Measurements from ENCODE around the gene WDR88.
"Not testable (repeated sequence)": the region's sequence is repeated elsewhere in the genome, so short reads cannot be mapped to it uniquely, and the experiment has no call there.

WDR88 gene

GRCh38 chr19:33130433-33130832 lies 1.5 kb upstream of the WDR88 start:
- no peak for DNase-seq (ENCODE audit: low spot score)

- no peak for DNase-seq (ENCODE audit: low spot score)
Measured at GRCh38 chr19:33132425-33132824, 511 bp downstream of the WDR88 start.

GRCh38 chr19:33133438-33134031 lies 1.6 kb downstream of the WDR88 start:
- no peak for DNase-seq (ENCODE audit: low spot score)

GRCh38 chr19:33134571-33135041 lies 2.7 kb downstream of the WDR88 start:
- DNase-seq (ENCODE audit: low spot score), result no peak

GRCh38 chr19:33139165-33139564 lies 7.3 kb downstream of the WDR88 start:
- no peak for DNase-seq (ENCODE audit: low spot score)

GRCh38 chr19:33143897-33144405 lies 12.0 kb downstream of the WDR88 start:
- DNase-seq (ENCODE audit: low spot score), result peak; percentile 66

- DNase-seq (ENCODE audit: low spot score), result no peak
Measured at GRCh38 chr19:33146209-33146608, 14.3 kb downstream of the WDR88 start.

- DNase-seq (ENCODE audit: low spot score), result no peak
Measured at GRCh38 chr19:33147538-33147937, 15.6 kb downstream of the WDR88 start.

GRCh38 chr19:33150852-33151518 lies 19.1 kb downstream of the WDR88 start:
- no peak for DNase-seq (ENCODE audit: low spot score)

- DNase-seq (ENCODE audit: low spot score), result no peak
Measured at GRCh38 chr19:33152176-33152575, 20.3 kb downstream of the WDR88 start.

GRCh38 chr19:33152625-33153024 lies 20.7 kb downstream of the WDR88 start:
- not testable (repeated sequence) for DNase-seq (ENCODE audit: low spot score)

GRCh38 chr19:33154313-33154712 lies 22.4 kb downstream of the WDR88 start:
- DNase-seq (ENCODE audit: low spot score), result not testable (repeated sequence)

- DNase-seq (ENCODE audit: low spot score), result peak; percentile 50
Measured at GRCh38 chr19:33156334-33156733, 24.4 kb downstream of the WDR88 start.

GRCh38 chr19:33157906-33158305 lies 26.0 kb downstream of the WDR88 start:
- DNase-seq (ENCODE audit: low spot score), result no peak

- no peak for DNase-seq (ENCODE audit: low spot score)
Measured at GRCh38 chr19:33158365-33158764, 26.5 kb downstream of the WDR88 start.

GRCh38 chr19:33159149-33159548 lies 27.2 kb downstream of the WDR88 start:
- no peak for DNase-seq (ENCODE audit: low spot score)

- no peak for DNase-seq (ENCODE audit: low spot score)
Measured at GRCh38 chr19:33159893-33160292, 28.0 kb downstream of the WDR88 start.

- DNase-seq (ENCODE audit: low spot score), result no peak
Measured at GRCh38 chr19:33161201-33161600, 29.3 kb downstream of the WDR88 start.

- DNase-seq (ENCODE audit: low spot score), result no peak
Measured at GRCh38 chr19:33163481-33163880, 31.6 kb downstream of the WDR88 start.

- not testable (repeated sequence) for DNase-seq (ENCODE audit: low spot score)
Measured at GRCh38 chr19:33166037-33166436, 34.1 kb downstream of the WDR88 start.

GRCh38 chr19:33167438-33167837 lies 35.5 kb downstream of the WDR88 start:
- no peak for DNase-seq (ENCODE audit: low spot score)

- DNase-seq (ENCODE audit: low spot score), result no peak
Measured at GRCh38 chr19:33168528-33168927, 36.6 kb downstream of the WDR88 start.

GRCh38 chr19:33171222-33171795 lies 39.4 kb downstream of the WDR88 start:
- no peak for DNase-seq (ENCODE audit: low spot score)
